PC-9 (cell line): ENCODE data around the gene RSBN1. TPM values are rescaled to one million over a fixed set of nuclear protein-coding genes. Genes with fewer than 3 reads are reported as not detected.

Source experiments
- BruUV-seq: library from RNA; stranded (reverse); fragments of 400-500 nt; replicated peaks from 2 replicates; lab custom pipeline; 2021; lab: Mats Ljungman, UMichigan
- CTCF ChIA-PET: fragments of 300-600 bp; sonication (Branson Sonifier 250); formaldehyde crosslinking; loops from one replicate; lab custom pipeline; 2022; ENCODE audit warnings: antibody characterized with exemption; lab: Charles Lee
- POLR2A ChIA-PET: fragments of 300-600 bp; sonication (Branson Sonifier 250); formaldehyde crosslinking; loops from one replicate; lab custom pipeline; 2022; ENCODE audit warnings: antibody characterized with exemption; ENCODE audit not compliant: unreplicated experiment; lab: Charles Lee
- DNase-seq, 2 experiments: peaks; one replicate each; pipeline versions ENCODE4 v3.0.0 to v3.0.0-alpha.2; 2015 to 2022; ENCODE audit warnings: mixed read lengths in 1 of 2
- H2AFZ ChIP-seq: fragments of 200-600 bp; sonication (generic); 2 replicates; pipeline ENCODE4 v1.8.1; 2017; ENCODE audit warnings: antibody characterized with exemption
- H3F3A ChIP-seq: fragments of 200-600 bp; sonication (generic); 2 replicates; pipeline ENCODE4 v1.8.1; 2017; ENCODE audit warnings: antibody characterized with exemption, mild to moderate bottlenecking, low read depth; ENCODE audit not compliant: insufficient read depth
- H3K27ac ChIP-seq: fragments of 200-600 bp; sonication (generic); 2 replicates; pipeline ENCODE4 v1.6.1; 2016; ENCODE audit warnings: mixed run types
- H3K27me3 ChIP-seq: fragments of 200-600 bp; sonication (generic); 2 replicates; pipeline ENCODE4 v1.6.1; 2016; ENCODE audit warnings: low read depth, mixed run types; ENCODE audit not compliant: insufficient read depth
- H3K36me3 ChIP-seq: fragments of 200-600 bp; sonication (generic); 2 replicates; pipeline ENCODE4 v1.6.1; 2016; ENCODE audit warnings: low read depth, mixed run types
- H3K4me1 ChIP-seq: fragments of 200-600 bp; sonication (generic); replicated peaks from 2 replicates; pipeline ENCODE4 v1.6.1; 2016; ENCODE audit warnings: mixed run types; ENCODE audit not compliant: insufficient read depth
- H3K4me2 ChIP-seq: fragments of 200-600 bp; sonication (generic); 2 replicates; pipeline ENCODE4 v1.6.1; 2017; ENCODE audit warnings: mixed run types
- H3K4me3 ChIP-seq: fragments of 200-600 bp; sonication (generic); 2 replicates; pipeline ENCODE4 v1.6.1; 2016; ENCODE audit warnings: mixed run types
- H3K79me2 ChIP-seq: fragments of 200-600 bp; sonication (generic); 2 replicates; pipeline ENCODE4 v1.6.1; 2017; ENCODE audit warnings: low read depth, mixed run types
- H3K9me2 ChIP-seq: fragments of 200-600 bp; sonication (generic); 2 replicates; pipeline ENCODE4 v1.8.1; 2017; ENCODE audit warnings: mild to moderate bottlenecking; ENCODE audit not compliant: insufficient read depth
- H3K9me3 ChIP-seq: fragments of 200-600 bp; sonication (generic); 2 replicates; pipeline ENCODE4 v1.8.1; 2016; ENCODE audit warnings: low read depth; ENCODE audit not compliant: insufficient read depth
- H4K20me1 ChIP-seq: fragments of 200-600 bp; sonication (generic); 2 replicates; pipeline ENCODE4 v1.8.1; 2017; ENCODE audit not compliant: insufficient read depth
- CTCF ChIP-seq: fragments of 200-600 bp; sonication (generic); conservative IDR thresholded peaks from 2 replicates; pipeline ENCODE4 v1.6.1; 2017; ENCODE audit warnings: mixed run types, antibody characterized with exemption, mild to moderate bottlenecking, moderate library complexity
- EZH2 ChIP-seq: fragments of 200-600 bp; sonication (generic); IDR thresholded peaks from 2 replicates; pipeline ENCODE4 v1.8.0; 2017; ENCODE audit warnings: antibody characterized with exemption, low read depth
- intact Hi-C: fragments of 100-400 bp; cut with micrococcal nuclease; formaldehyde crosslinking; loops from one replicate; pipeline ENCODE4 v1.10.0; 2022; ENCODE audit not compliant: unreplicated experiment
- total RNA-seq: library from RNA; stranded (reverse); gene quantifications from 2 replicates; pipeline ENCODE4 v1.2.3, GENCODE V29; 2021

Gene RSBN1
- total RNA-seq, 1 experiment from 2014 or later = 12.3 TPM

GRCh38 chr1:113821916-113822315 lies 9.6 kb upstream of the RSBN1 start:
- H2AFZ ChIP-seq = no peak overlapping the region
- intact Hi-C loops = no loop called here
- no peaks in the 10 kb centered on the region for H3F3A ChIP-seq
- POLR2A ChIA-PET = no interaction called here
- H3K9me3 ChIP-seq = no peaks in the 10 kb centered on the region
- peaks cover 4% of the 10 kb centered on the region for H3K9me2 ChIP-seq
- no peaks in the 10 kb centered on the region for H3K36me3 ChIP-seq
- CTCF ChIA-PET = no interaction called here
- no peaks in the 10 kb centered on the region for H3K27me3 ChIP-seq
- TF ChIP-seq EZH2 (no peak), CTCF (no peak)
- no peak for DNase-seq
- no peaks in the 10 kb centered on the region for H3K79me2 ChIP-seq
- BruUV-seq = no TSS peak
- H3K4me2 ChIP-seq = no peak overlapping the region
- no peaks in the 10 kb centered on the region for H3K4me1 ChIP-seq
- H3K27ac ChIP-seq = no peak overlapping the region
- no peaks in the 10 kb centered on the region for H4K20me1 ChIP-seq
- H3K4me3 ChIP-seq = no peak overlapping the region

- Histone ChIP-seq H3K79me2 (no peaks in the 10 kb centered on the region), H4K20me1 (no peaks in the 10 kb centered on the region), H3K9me2 (peaks cover 4% of the 10 kb centered on the region), H3K36me3 (no peaks in the 10 kb centered on the region), H3F3A (peaks cover 3% of the 10 kb centered on the region; the same call in 1 of the 2 replicates), H3K9me3 (no peaks in the 10 kb centered on the region), H3K27ac (no peak overlapping the region), H3K4me1 (no peaks in the 10 kb centered on the region), H3K27me3 (no peaks in the 10 kb centered on the region), H3K4me3 (no peak overlapping the region), H3K4me2 (no peak overlapping the region), H2AFZ (no peak overlapping the region)
- no peak for DNase-seq
- ChIA-PET CTCF (no interaction called here), POLR2A (interaction anchor here (0.5 kb wide), 1 partner anchor 46 kb away, joined by 3 read pairs; no protein-coding TSS in a partner anchor)
- no TSS peak for BruUV-seq
- no peak for TF ChIP-seq CTCF
- TF ChIP-seq EZH2 = no peak
- intact Hi-C loops = no loop called here
These were observed 6.3 kb upstream of the RSBN1 start for GRCh38 chr1:113818578-113818977.

GRCh38 chr1:113813218-113813617 lies 942 bp upstream of the RSBN1 start:
- intact Hi-C loops = loop anchor here (2.0 kb wide), 1 partner anchor 54 kb away; the partner anchor contains the start of gene PHTF1
- Histone ChIP-seq H3K9me3 (no peaks in the 10 kb centered on the region), H3K79me2 (peaks cover 38% of the 10 kb centered on the region), H3K4me3 (no peak overlapping the region), H3F3A (peaks cover 3% of the 10 kb centered on the region; the same call in 1 of the 2 replicates), H3K4me2 (peak overlapping the region; percentile 79), H3K27ac (no peak overlapping the region), H4K20me1 (peaks cover 4% of the 10 kb centered on the region), H3K27me3 (no peaks in the 10 kb centered on the region), H3K36me3 (peaks cover 5% of the 10 kb centered on the region; the same call in 1 of the 2 replicates), H3K4me1 (peaks cover 32% of the 10 kb centered on the region), H2AFZ (peak overlapping the region; percentile 24; the same call in 1 of the 2 replicates), H3K9me2 (no peaks in the 10 kb centered on the region)
- no peak for DNase-seq
- BruUV-seq = no TSS peak
- no peak for TF ChIP-seq EZH2
- TF ChIP-seq CTCF = no peak
- POLR2A ChIA-PET = no interaction called here
- CTCF ChIA-PET = no interaction called here
